Heart right ventricle (tissue), 16 donors: ENCODE data around the gene GTF2IRD2. TPM values are rescaled to one million over a fixed set of nuclear protein-coding genes. Genes with fewer than 3 reads are reported as not detected.
"Not testable (repeated sequence)": the region's sequence is repeated elsewhere in the genome, so short reads cannot be mapped to it uniquely, and the experiment has no call there.

ENCODE experiments used
- ATAC-seq, 8 donors: fragments of 200-7000 bp; cut with Tn5 transposase; one replicate each; pipeline ENCODE4 v1.9.1; 2020; ENCODE audit warnings: mild to moderate bottlenecking in 8 of 8, moderate library complexity in 8 of 8, moderate number of reproducible peaks in 1 of 8
- DNase-seq, 2 donors: peaks; one replicate each; pipeline ENCODE4 v3.0.0-alpha.2; 2020
- H3K27ac ChIP-seq, 10 donors: fragments of 200-600 bp; sonication (generic) in 2 of 10; one replicate each; pipeline versions ENCODE4 v1.5.0 to v1.8.0; 2020 to 2022; ENCODE audit warnings: mild to moderate bottlenecking in 3 of 10
- H3K27me3 ChIP-seq, 7 donors: fragments of 200-600 bp; one replicate each; pipeline ENCODE4 v1.8.0; 2021 to 2022; ENCODE audit warnings: mild to moderate bottlenecking in 2 of 7
- H3K36me3 ChIP-seq, 9 donors: fragments of 200-600 bp; sonication (generic) in 1 of 9; one replicate each; pipeline versions ENCODE4 v1.5.0 to v1.8.0; 2020 to 2022; ENCODE audit warnings: mild to moderate bottlenecking in 2 of 9
- H3K4me1 ChIP-seq, 9 donors: fragments of 200-600 bp; sonication (generic) in 1 of 9; one replicate each; pipeline versions ENCODE4 v1.5.0 to v1.8.0; 2020 to 2022; ENCODE audit warnings: mild to moderate bottlenecking in 4 of 9
- H3K4me3 ChIP-seq, 10 donors: fragments of 200-600 bp; sonication (generic) in 2 of 10; one replicate each; pipeline versions ENCODE4 v1.5.0 to v1.8.0; 2020 to 2022; ENCODE audit warnings: mild to moderate bottlenecking in 7 of 10, moderate library complexity in 2 of 10
- H3K9me3 ChIP-seq, 11 donors: fragments of 200-600 bp in 10 of 11; sonication (generic) in 2 of 11; one replicate each; pipeline versions ENCODE4 v1.5.0 to v1.8.0; 2013 to 2022; ENCODE audit warnings: mild to moderate bottlenecking in 2 of 11, control low read depth in 1 of 11, moderate library complexity in 1 of 11
- WGBS, 2 donors: extraction: QIAGEN DNeasy Blood & Tissue Kit; methylation state at CpG; one replicate each; pipeline ENCODE4 v1.1.7; 2013; ENCODE audit warnings: inconsistent platforms in 1 of 2; 5-methylcytosine and 5-hydroxymethylcytosine counted together
- intact Hi-C, 10 donors: fragments of 100-400 bp; cut with DNase I; formaldehyde crosslinking; loops; one replicate each; pipeline versions ENCODE4 v1.11.1 to v1.14.2; 2022
- polyA plus RNA-seq, 2 donors: library from polyadenylated mRNA; stranded (reverse); fragments of 200-250 nt; gene quantifications; one replicate each; pipeline ENCODE4 v1.2.3, GENCODE V29; 2013
- total RNA-seq, 10 donors: library from RNA; stranded (reverse); fragmentation: NEBNext Ultra II Directional in 3 of 10; extraction: Animal tissue kit (Norgen Biotek cat#: 25700) in 3 of 10; gene quantifications; one replicate each; pipeline versions ENCODE4 v1.2.1 to v1.2.4, GENCODE V29; 2021 to 2023
- donor health status: Arrhythmogenic right ventricular cardiomyopathy.
- donor health status: ischemic (EF 13 %, LVEDD 7.1; RV severe dilation, severe dysfunction).
- donor health status: healthy with polysubstance abuse.
- donor health status: DM: no; HTN: yes; CAD: no.
- donor health status: DM: no; HTN: no; CAD: no.
- donor health status: ischemic (EF 25% LVEDD 6.9; RV normal size, moderate dysfunction).
- donor health status: ischemic (EF 25% LVEDD 5.7; RV mildly dilated, moderate dysfunction).
- donor health status: healthy.
- donor health status: DM: yes; HTN: yes; CAD: no.
- donor health status: Ischemic cardiomyopathy.
- donor health status: ischemic (EF 35%, LVEDD 5.7; RV mildly dilated, moderate dysfunction).
- donor health status: nonischemic (EF 11% LVEDD 7.7; RV severe dilation, severe dysfunction).
- donor health status: DM: yes; HTN: yes; CAD: no.
- donor health status: PGD.
- donor health status: ischemic (EF 29% LVEDD 5.4; RV normal size, mild dysfunction).
- donor health status: nonischemic (EF 23%, LVEDD 6.1; RV moderate dilation, normal function).

The GTF2IRD2 gene
- total and polyA plus RNA-seq, 12 donors = 10.1 to 26.1 (median 17.7) TPM

DNA sequence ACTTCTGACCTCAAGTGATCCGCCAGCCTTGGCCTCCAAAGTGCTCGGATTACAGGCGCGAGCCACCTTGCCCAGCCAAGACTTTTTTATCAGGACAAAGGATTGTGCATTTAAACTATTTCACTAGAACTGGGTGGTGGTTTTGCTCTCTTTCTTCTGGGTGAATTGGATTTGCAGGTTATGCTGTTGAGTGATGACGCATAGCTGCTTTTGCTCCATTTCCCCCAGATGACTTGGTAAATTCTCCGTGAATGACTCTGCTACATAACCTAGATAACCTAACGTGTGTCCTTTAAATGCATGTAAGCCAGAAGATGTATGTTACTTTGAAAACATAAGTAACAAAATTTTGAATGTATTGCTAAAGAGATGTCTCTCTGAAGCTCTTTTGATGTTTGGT, 93.1 kb downstream of the GTF2IRD2 start:
- H3K4me1 ChIP-seq, H3K9me3 ChIP-seq, intact Hi-C loops, H3K27ac ChIP-seq, DNase-seq, H3K36me3 ChIP-seq, ATAC-seq, H3K27me3 ChIP-seq, H3K4me3 ChIP-seq: not testable (repeated sequence)
- no CpG with 5 or more reads among the region's 7 CpGs for WGBS, 2 donors

GRCh38 chr7:74756673-74757072, 94.7 kb downstream of the GTF2IRD2 start:
- WGBS, 2 donors = no CpG with 5 or more reads among the region's 5 CpGs
- intact Hi-C loops = not testable (repeated sequence)

DNA sequence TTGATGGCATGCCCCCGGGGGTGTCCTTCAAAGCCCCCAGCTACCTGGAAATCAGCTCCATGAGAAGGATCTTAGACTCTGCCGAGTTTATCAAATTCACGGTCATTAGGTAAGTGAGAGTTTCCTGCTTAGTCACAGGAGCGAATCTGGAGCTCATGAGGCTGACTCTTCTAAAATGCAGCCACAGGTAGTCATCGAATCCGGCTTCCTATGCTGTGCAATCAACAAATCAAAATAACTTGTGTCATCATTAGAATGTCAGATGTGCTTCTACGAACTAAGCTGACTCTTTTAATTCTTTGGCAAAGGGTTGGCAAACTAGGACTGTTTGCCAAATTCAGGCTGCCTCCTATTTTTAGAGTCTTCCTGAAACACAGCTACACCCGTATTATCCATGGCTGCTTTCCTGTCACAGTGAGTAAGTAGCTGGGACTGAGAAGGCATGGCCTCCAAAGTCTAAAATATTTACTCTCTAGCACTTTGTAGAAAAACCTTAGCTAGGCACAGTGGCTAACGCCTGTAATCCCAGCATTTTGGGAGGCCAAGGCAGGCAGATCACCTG, 97.4 kb downstream of the GTF2IRD2 start:
- H3K27me3 ChIP-seq, H3K36me3 ChIP-seq, H3K27ac ChIP-seq, H3K4me3 ChIP-seq, H3K9me3 ChIP-seq, H3K4me1 ChIP-seq, intact Hi-C loops, DNase-seq: not testable (repeated sequence)
- peak; percentile 77 to 96 (median 92) for ATAC-seq
- whole genome bisulfite sequencing, 2 donors = no CpG with 5 or more reads among the region's 9 CpGs

More at GRCh38 chr7:74756673-74757072, 94.7 kb downstream of the GTF2IRD2 start:
- H3K9me3 ChIP-seq, H3K27ac ChIP-seq, H3K4me1 ChIP-seq, H3K4me3 ChIP-seq, ATAC-seq, H3K27me3 ChIP-seq, DNase-seq, H3K36me3 ChIP-seq: not testable (repeated sequence)

Other genes with a start within 250 kb of the GTF2IRD2 start
- 100 to 1,000 TPM; 100 to 152 (median 119) TPM for gene GTF2I, start 193.9 kb downstream of the GTF2IRD2 start, total RNA-seq
- 10 to 100 TPM; 18.9 to 31.4 TPM for gene GTF2I, start 193.9 kb downstream of the GTF2IRD2 start, polyA plus RNA-seq
- gene NCF1, start 77.6 kb downstream of the GTF2IRD2 start, total RNA-seq = 10 to 100 TPM in 1 of 10 donors, 1 to 10 TPM in 9; 1.0 to 19.4 (median 1.8) TPM
- gene NCF1, start 77.6 kb downstream of the GTF2IRD2 start, polyA plus RNA-seq = 1 to 10 TPM; 1.4 to 2.3 TPM
- gene CASTOR2, start 113.1 kb upstream of the GTF2IRD2 start, total RNA-seq = 10 to 100 TPM; 13.2 to 51.1 (median 25.3) TPM
- gene CASTOR2, start 113.1 kb upstream of the GTF2IRD2 start, polyA plus RNA-seq = 1 to 10 TPM; 1.1 to 2.3 TPM
- 10 to 100 TPM; 43.2 to 61.6 (median 51.7) TPM for gene RCC1L, start 222.2 kb upstream of the GTF2IRD2 start, total RNA-seq
- gene RCC1L, start 222.2 kb upstream of the GTF2IRD2 start, polyA plus RNA-seq = 10 to 100 TPM; 36.3 to 38.1 TPM
- 10 to 100 TPM; 26.8 to 44.6 (median 33.7) TPM for gene GTF2IRD2B, start 241.0 kb upstream of the GTF2IRD2 start, total RNA-seq
- 10 to 100 TPM; 13.4 to 29.5 TPM for gene GTF2IRD2B, start 241.0 kb upstream of the GTF2IRD2 start, polyA plus RNA-seq